HG03060 (cell line): ENCODE data around the gene KRT81.
"Not testable (repeated sequence)": the region's sequence is repeated elsewhere in the genome, so short reads cannot be mapped to it uniquely, and the experiment has no call there.

Experiments used
- ATAC-seq: cut with Tn5 transposase; IDR thresholded peaks from one replicate; pipeline ENCODE4 v1.9.1; 2021; ENCODE audit warnings: low read depth, moderate number of reproducible peaks; ENCODE audit not compliant: unreplicated experiment

KRT81 gene

DNA sequence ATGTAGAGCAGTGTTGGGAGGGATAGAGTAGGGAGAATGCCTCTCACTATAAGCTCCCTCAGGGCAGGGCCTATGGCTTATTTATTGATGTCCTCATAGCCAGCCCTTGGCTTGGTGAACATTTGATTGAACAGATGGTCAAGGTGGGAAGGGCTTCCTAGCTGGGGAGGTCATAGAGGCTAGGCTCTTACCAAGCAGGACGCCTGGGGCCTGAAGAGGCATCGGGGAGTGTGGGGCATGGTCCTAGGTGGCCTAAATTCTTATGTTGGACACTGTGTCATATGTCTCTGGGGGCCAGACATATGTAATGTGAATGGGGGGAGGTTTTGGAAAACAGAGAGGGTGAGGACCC is 34.8 kb downstream of the KRT81 start:
- ATAC-seq: no peak

DNA sequence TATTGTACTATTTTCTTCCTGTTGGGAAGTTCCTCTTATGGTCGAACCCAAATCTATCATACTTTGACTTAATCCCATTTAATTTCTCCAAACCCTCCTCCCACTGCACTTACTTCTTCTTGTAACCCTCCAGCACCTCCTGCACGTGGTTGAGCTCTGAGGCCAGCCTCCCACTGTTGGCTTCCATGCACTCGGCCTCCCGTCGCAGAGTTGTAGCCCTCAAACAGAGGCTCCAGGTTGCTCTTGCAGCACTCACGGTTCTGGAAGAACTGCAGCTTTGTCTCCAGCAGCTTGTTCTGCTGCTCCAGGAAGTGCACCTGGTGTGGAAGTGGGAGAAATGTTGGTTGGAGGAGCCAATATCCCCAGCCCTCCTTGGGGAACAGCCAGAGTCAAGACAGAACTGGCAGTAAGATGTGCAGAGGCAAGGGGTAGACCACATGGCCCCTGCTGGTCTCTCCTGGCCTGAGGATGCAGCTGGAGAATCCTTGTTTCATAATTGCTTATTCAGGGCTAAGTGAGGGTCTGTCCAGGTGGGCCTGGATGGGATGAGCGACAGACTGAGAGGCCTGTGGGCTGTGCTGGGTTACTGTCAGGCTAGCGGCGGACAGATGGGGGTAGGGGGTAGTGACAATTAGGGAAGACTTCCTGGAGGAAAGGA is 35.3 kb downstream of the KRT81 start:
- no peak for ATAC-seq

DNA sequence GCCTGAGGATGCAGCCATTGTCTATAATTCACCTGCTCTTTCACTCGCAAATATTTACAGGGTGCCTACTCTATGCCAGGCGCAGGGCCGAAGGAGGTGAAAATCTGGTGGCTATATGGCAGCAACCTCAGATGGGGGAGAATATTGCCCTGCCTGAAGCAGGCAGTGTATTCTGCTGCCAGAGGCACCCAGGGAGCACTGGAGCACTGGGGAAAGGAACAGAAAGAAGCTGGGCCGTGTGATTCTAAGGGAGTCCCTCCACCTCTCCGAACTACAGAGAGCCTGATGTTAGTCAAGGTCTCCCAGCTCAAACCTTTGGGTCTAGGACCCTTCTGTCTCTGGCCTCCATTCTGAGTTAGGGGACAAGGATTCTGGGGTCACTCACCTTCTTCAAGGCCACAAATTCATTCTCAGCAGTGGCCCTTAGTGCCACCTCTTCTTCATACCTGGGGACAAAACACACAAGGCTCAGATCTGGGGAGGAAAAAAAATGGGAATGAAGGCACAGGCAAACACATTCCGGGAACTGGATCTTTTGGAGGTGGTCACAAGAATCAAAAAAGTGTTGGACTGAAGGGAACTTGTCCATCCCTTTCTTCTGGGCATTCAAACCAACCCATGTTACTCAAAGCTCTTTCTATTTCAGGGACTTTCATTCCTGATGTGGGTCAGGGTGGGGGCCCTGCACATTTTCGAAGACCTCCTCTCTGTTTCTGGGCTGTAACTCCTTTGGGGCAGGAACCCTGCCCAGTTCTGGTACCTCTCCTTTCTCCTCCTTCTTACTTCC is 36.2 kb downstream of the KRT81 start:
- ATAC-seq: no peak

DNA sequence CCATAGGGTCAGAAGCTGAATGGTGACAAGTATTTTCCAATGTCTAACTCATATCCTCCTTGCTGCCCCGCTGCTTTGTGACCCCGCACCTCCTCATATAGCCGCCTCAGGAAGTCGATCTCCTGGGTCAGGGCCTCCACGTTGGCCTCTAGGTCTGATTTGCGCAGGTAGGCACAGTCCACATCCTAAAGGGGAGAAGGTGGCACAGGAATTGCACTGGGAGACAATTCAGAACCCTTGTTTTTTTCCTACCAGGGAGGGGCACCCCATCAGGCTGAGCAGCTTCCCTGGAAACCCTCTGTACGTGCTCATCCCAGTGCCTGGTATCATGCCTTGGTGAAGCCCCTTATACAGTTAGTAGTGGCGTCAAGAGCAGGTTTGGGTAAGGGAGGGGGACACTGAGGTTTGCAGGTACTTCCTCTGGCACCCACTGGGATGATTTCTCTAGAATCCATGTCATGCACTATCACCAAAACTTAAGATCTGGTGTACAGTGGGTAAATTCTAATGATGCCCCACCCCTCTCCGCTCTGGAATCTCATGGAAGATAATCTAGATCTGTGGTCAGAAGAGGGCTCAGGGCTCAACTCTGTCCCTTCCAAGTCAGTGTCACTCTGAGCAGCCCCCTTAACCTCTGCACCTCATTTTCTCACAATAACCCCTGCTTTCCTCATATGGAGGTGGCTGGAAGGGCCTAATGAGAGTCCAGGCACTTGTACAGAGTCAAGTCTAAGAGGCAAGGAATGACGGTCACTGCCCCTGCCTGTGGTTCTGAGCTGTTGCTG is 37.0 kb downstream of the KRT81 start:
- no peak for ATAC-seq

DNA sequence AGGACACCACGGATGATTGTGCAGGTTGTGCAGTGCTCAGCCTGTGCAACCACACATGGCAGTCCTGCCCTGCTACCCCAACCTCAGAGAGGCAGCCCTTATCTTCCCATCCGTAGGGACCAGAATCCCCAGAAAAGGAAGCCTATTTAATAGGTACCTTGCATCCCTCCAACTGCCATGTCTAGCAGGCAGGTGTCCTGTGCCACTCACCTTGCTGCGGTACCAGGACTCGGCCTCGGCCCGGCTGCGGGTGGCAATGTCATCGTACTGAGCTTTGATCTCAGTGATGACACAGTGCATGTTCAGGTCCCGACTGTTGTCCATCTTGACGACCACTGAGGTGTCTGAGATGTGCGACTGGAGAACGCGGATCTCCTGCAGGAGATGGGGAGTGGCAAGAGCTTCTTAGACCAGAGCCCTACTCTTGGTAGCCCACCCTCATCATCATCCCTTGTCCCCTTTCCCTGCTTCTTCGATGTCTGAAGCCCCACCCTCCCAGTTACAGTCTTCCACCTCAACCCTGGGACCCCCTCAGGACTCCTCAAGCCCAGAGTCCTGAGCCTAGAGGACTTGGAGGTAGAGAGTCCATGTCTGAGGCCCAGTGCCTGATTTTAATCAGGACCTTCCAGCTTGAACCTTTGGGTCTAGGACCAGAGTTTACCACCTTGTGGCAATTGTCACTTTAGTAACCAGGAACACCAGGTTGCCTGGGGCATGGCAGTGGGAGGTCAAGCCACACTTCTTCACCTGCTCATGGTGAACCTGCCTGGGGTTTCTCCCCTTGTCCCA is 37.7 kb downstream of the KRT81 start:
- ATAC-seq: no peak

DNA sequence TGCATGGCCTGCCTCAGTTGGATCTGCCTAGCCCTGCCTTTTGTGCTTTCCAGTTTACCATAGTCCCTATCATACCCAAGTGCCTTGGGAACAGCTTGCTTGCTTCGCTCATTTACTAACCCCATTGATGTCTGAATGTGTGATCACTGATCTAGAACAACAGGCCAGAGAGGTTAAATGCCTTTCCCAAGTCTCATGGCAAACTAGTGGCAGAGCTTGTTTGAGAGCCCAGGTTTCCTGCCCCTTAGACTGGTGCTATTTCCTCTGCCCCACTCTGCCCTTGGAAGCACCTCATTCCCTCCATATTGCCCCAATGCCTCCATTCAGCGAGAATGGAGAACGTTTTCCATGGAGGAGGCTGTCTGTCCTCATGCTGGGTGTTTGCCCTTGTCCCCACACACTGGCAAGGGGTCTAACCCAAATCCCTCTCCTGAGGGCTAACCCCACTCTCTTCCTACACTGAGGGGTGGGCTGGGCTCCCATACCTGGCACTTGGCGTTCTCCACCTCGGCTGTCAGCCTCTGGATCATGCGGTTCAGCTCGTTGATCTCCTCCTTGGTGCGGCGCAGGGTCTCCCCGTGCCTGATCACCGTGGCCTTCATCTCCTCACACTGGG is 38.5 kb downstream of the KRT81 start:
- ATAC-seq: no peak

DNA sequence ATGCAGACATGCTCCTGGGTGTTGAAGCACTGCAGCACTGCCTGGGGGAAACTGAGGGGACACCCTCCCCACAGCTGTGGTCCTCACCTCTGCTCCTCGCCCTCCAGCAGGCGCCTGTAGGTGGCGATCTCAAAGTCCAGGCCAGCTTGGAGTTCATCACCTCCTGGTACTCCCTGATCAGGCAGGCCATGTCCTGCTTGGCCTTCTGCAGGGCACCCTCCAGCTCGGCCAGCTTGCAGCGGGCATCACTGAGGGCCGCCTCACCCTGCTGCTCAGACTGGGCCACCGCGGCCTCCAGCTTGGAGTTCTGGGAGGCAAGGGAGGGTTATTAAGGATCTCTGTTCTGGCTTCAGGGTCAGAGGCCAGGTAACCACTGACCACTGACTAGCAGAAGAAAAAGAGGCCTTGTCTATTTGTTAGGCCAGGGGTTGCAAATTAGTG is 39.1 kb downstream of the KRT81 start:
- not testable (repeated sequence) for ATAC-seq

DNA sequence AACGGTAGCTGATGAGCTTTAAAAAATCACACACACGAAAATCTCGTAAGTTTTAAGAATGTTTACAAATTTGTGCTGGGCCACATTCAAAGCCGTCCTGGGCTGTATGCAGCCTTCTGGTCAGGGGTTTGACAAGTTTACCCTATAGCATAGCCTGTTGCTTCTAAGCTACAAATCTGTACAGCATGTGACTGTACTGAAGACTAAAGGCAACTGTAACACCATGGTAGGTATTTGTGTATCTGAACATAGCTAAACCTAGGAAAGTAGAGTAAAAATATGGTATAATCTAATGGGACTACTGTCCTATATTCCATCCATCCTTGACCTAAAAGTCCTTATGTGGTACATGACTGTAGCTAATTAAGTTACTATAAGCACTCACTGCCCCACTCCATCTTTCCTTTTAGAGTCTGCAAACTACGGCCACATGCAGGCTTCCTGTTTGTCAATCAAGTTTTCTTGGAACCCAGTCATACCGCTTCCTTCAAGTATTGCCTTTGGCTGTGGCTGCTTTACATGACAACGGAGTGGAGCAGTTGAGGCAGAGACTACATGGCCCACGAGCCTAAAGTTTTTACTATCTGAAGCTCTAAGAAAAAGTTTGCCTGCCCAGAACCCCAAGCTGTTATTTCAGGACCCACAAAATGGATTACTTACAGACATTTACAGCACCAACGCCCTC is 39.8 kb downstream of the KRT81 start:
- no peak for ATAC-seq

DNA sequence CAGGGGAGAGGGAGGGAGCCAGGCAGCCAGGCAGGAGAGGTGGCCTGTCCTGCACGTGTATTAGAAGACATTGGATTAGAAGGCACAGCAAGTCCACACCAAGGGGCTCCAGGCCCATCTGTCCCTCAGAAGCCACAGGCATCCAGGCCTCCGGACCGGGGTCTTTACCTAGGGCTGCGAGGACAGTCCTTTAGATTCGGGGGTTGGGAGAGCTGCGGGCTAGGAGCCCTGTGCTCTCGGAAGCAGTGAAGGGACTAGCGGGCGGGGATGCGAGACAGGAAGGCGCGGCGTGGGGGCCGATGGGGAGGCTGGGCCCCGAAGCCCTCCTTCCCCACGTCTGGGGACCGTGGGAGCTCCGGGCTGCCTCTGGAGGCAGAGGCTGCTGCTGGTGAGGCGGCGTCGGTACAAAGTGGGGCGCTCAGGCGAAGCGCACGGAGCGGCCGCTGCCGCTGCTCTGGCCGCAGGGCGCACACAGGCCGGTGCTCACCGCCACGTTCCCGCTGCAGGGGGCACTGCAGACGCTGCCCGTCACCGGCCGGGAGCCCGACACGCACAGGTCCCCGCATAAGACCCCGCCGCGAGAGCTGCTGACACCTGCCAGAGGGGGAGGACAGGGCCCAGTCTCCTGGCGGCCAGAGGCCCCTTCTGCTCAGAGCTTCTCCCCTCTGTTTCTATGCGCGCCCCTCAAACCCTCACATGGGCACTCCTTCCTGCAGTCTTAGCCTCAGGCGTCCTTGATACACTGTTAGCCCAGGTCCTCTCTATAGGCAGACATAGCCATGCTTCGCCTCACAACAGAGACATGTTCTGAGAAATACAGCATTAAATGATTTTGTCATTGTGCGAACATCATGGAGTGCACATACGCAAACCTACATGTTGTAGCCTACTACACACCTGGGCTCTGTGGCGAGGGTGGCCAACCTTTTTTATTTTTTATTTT is 41.0 kb downstream of the KRT81 start:
- no peak for ATAC-seq

DNA sequence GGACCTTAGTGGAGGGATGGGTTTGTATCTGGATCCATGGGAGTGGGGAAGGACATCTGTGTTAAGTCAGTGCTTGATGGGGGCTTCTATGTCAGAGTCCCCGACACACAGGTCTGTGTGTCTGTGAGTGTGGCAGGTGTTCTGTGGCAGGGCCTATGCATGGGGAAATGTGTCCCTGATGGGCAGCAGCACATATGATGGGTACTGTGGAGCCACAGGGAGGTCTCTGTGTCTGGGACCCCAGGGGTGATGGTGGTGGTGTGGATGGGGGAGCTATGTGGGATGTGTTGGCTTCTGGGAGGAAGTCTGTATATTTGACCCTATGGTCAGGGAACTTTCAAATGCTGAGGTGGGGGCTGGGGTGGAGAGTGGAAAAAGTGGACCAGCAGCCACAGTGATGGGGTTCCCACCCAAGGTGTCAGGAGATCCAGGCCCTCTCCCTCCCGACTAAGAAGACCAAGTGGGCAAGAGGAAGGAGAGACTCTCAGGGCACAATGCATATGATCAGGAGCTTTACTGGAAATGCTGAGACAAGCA is 41.8 kb downstream of the KRT81 start:
- no peak for ATAC-seq

DNA sequence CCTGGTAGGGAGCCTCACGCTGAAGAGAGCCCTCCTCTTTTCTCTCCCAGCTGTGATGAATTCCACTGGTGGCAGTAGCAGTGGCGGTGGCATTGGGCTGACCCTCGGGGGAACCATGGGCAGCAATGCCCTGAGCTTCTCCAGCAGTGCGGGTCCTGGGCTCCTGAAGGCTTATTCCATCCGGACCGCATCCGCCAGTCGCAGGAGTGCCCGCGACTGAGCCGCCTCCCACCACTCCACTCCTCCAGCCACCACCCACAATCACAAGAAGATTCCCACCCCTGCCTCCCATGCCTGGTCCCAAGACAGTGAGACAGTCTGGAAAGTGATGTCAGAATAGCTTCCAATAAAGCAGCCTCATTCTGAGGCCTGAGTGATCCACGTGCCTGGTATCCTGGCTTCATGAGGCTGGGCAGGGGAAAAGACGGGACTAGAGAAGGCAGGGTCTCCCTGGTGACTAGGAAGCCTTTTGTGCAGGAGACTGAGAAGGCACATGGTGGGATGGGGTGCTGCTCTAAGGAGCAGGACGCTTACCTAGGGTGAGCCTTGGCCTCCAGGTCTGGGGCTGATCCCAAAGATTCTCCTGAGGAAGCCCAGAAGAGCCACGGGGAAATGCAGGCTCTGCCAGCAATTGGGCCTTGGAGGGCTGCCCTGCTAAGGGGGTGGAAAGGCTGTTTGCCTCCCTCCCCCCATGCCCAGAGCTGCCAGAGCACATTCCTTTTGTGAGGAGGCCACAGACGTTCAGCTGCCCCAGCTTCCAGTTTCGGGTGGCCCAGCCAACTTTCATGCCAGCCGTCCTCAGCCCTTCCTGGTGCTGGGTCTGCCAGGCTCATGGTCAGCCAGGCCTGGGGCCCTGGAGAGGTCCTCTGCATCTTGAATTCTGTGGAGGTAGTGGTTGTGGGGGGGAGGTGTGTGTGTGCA is 42.5 kb downstream of the KRT81 start:
- ATAC-seq: no peak

DNA sequence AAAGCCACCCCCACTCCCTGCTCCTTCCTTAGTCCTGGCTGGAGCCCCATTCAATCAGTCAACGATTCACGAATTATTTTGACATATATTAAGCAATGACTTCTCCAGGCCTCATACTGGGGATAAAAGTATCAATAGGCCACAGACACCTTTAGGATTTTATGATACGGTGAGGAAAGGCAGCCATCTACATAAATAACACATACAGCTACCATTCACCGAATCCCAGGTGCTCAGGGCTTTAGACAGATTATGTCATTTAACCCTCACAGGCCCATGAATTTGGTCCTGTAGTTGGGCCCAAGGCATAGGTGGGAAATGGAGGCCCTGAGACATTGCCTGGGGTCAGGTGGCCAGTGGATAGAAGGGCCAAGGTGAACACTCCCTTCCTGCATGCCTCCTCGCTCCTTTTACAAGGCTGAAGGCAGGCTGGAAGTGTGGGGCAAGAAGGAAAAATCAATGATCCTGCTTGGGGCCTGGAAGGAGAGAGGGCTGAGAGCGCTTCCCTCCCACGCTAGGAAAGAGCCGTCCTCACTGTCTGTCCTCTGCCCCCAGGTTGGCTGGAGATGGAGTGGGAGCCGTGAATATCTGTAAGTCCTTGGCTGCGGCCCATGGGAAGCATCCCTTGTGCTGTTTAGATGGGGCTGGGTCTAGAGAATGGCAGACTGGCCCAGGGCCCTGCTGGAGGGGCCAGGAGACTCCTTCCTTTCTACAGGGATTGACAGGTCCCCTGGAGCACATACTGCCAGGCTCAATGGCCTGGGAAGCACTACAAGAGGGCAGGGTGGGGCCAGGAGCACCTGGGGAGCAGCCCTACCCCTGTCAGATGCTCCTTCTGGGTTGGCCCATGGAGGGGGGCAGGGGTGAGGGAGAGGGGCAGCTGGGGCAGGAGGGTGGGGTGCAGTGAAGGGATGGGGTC is 43.5 kb downstream of the KRT81 start:
- ATAC-seq: no peak

DNA sequence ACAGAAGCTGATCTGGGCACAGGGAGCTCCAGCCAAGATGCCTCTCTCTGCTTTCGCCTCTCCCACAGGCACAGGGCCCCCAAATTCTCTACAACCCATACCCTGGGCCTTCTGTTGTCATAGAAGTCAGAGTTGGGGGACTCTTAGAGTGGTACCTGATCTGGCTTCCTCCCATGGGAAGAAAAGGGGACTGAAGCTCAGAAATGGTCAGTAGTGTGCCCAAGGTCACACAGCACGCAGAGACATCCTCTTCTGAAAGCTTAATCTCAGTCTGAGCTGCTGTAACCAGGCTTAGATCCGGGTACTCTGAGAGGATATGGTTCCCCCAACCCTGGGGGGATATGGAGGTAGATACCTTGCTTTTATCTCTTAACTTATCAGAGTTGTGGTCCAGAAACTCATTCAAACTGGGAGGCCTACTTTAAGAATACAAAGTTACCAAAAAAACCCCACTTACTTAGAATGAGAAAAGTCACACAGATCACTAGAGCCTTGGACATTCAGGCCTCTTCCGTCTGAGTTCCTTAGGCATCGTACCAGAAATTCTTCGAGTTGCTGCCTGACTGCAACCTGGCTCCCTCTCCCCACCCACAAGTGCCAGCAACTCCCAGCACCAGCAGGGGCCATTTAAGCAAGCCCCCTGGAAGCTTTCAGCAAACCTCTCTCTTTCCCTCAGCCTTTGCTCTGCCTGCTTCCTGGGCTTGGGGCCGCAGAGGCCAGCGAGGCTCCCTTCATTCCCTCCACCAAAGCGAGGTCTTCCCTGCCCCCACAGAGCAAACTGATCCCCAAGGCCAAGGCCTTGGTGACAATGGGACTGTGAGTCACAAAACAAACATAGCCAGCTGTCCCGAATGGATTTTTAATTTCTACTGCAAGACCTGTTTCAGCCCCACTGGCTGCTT is 44.4 kb downstream of the KRT81 start:
- no peak for ATAC-seq

DNA sequence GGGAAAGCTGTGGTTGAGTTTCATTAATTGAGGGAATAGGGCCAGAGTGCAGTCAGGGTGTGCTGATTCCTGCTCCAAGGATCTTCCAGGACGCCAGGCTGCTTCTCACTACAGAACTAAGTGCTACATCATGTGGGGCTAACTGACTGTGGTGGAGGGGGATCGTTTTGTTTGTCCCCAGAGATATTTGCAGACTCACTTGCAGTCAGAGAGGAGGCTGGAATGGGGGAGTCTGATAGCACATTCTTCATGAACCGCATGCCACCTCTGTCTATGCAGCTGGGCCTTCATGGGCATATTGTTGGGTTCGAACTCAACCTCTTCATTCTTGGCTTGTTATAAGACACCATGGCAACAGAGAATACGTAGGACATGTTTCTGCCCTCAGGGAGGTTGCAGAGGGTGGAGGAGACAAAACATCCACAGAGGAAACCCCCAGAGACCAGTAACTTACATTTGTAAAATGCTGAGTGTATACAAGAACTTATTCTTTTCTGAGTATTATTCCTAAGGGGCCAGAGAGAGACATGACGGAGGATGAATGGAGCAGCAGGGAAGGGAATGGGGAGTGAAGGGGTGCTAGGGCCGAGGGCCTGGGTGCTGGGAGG is 45.3 kb downstream of the KRT81 start:
- ATAC-seq: no peak
